NCI-H2227 (cell line): ENCODE results near the gene GREB1.

Experiments
- DNase-seq: peaks from one replicate; lab custom pipeline; 2025; ENCODE audit not compliant: unreplicated experiment; lab: John Stamatoyannopoulos, UW

GREB1 gene

DNA sequence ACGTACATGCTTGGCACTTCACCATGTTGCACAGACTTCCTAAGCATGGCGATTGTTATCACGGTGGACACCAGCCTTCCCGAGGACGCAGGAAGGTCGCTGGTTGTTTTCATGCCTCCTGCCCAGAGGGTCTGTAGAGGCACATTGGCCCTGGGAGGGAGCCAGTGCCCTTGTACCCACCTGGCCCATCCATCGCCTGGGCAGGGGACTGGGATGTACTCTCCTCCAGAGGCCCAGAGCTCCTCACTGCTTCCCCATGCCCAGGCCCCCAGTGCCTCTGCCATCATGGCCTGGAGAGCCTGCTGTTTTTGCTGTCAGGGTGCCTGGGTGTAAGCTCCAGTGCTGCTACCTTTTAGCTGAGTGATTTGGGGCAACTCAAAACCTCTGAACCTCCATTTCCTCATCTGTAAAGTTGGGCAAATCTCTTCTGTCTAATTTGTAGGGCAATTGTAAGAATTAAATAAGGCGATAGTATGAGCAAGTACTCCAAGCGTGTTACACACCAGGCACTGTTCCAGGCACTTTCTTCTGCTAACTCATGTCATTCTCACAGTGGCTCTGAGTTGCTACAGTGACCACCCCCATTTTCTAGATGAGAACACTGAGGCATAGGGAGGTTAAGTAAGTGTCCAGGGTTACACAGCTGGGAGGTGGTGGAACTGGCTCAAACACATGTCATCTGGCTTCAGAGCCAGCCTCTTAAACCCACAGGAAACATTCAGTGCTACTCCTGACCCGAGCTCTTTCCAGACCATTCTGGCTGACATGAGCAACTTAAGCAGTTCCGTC, 45.3 kb downstream of the GREB1 start:
- DNase-seq = no peak

- no peak for DNase-seq
Measured at GRCh38 chr2:11579867-11580659, 46.2 kb downstream of the GREB1 start.

DNA sequence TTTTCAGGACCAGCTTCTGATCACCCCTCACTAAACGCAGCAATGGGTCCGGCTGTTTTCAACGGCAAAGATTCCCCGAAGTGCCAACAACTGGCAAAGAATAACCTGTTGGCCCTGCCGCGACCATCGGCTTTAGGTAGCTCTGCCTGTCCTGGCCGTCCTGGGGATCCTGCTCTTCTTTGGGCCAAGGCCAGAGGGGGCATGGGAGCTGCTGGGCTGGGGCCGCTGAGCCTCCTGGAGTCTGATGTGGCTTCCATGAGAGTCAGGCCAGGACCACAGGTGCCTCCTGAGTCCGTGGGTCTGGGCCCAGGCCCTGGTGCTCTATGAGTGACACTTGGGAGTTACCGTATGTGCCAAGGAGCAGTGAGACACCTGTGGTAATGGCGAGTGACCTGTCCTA, 46.9 kb downstream of the GREB1 start:
- DNase-seq = no peak

- DNase-seq = no peak
Measured at GRCh38 chr2:11581124-11581796, 47.4 kb downstream of the GREB1 start.

GRCh38 chr2:11581797-11582611, 48.2 kb downstream of the GREB1 start:
- DNase-seq = no peak

GRCh38 chr2:11582612-11582861, 48.7 kb downstream of the GREB1 start:
- no peak for DNase-seq

DNA sequence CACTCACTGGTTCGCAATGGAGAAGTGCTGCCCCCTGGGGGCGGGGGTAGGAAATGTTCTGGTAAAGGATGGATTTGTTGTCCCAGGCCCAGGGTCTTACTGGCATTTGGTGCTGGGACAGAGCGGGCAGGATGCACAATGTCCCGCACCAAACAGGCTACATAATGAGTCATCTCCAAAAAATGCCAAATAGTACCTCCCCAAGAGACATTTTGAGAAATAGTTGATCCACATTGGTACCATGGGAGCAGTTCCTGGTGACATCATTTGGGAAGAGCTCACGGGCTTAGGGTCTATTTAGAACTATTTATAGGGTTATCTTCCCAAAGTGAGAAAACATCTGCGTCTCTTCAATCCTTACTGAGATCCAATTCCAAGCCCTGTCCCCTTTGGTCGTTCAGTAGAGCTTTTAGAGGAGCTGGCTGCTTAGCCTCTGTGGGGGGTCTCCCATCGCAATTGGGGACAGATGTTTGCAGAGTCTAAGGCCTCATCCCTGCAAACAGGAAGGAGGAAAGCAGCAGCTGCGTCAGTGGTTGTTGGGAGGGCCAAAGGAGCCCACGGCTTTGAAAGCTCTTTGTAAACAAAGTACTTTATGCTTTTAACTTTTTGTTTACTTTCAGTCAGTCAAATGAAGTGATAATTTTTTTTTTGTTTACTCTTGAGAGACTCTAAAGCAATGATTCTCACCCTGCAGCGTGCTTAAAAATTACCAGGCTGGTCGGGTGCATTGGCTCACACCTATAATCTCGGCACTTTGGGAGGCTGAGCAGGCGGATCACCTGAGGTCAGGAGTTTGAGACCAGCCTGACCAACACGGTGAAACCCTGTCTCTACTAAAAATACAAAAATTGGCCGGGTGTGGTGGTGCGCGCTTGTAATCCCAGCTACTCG, 49.3 kb downstream of the GREB1 start:
- DNase-seq = peak; percentile 58

DNA sequence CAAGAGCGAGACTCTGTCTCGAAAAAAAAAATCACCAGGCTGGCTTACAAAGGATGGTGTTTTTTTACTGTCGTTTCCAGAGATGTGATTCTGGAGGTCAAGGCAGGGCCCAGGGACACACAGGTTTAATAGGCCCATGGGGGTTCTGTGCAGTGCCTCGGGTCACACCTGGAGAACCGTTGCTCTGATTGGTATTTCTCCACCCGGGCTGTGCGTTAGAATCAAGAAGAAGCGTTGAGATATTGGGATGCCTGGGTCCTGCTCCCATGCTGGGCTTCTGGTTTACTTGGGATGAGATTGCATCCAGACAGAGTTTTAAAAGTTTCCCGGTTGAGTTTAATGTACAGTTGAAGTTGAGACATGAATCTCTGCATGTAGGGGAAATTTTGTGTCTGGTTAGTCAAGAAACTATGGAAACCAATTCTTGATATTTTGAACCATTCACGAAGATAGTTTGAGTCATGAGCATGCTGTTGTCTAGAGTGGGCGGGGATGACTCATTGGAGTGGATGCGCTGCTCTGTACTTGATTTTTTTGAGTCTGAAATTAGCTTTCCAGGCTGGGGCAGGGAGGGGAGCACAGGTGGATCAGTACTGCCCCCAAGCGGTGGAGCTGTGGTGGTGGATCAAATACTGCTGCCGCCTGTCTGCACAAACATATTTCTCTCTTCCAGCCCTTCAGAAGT, 50.1 kb downstream of the GREB1 start:
- DNase-seq = peak; percentile 83

DNA sequence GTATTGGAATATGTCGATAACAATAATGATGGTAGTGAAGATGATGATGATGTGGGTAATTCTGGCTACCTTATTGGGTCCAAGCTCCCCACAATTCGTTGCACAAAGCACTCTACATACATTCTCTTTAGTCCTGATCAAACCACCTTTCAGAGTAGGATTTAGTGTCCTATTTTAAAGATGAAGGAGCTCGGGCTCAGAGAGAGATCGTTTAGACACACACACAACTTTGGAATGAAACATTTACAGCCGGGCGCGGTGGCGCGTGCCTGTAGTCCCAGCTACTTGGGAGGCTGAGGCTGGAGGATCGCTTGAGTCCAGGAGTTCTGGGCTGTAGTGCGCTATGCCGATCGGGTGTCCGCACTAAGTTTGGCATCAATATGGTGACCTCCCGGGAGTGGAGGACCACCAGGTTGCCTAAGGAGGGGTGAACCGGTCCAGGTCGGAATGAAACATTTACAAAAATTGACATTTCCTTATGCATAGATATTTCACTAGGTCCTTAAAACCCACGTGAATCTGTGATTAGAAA, 50.7 kb downstream of the GREB1 start:
- no peak for DNase-seq

DNA sequence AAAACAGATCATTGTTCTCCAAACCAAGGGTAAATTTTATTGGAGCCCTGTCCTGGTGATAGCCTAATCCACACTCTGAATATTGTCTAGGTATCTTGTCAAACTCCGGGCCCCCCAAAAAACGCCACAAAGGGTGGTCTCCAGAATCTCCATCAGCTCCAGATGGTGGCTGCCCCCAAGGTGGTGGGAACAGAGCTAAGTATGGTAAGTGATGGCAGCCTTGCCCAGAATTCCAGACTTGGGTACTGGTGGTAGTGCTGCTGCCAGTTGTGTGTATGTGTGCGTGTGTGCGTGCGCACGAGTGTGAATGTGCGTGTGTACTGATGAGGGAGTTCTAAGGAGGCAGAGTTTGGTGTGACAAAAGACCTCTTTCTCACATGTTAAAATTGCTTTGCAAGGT, 51.2 kb downstream of the GREB1 start:
- no peak for DNase-seq

GRCh38 chr2:11588228-11589110, 54.6 kb downstream of the GREB1 start:
- DNase-seq = no peak

DNA sequence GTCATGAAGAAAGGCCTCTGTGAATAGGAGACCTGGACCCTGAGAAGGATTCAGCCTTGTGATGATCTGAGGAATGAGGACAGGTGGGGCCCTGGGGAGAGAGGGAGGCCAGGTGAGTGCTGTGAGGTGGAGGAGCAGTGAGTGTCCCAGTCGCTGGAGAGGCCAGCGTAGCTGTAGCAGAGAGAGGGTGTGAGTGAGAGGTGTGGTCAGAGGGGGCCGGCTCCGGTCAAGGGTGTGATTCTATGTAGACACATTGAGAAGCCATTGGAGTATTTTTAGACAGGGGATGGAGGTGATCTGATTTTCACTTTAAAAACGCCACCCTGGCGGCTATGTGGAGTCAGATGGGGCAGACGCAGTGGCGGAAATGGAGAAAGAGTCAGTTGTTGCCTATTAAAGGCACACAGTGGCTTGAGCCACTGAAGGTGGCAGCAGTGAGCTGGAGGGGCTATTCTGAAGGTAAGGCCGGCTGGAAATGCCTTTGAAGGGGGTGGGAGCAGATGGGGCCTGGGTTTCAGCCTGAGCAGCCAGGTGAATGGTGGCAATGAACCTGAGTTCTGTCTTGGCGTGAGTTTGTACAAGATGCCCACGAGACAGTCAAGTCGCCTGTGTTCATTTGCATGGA, 55.6 kb downstream of the GREB1 start:
- no peak for DNase-seq

DNA sequence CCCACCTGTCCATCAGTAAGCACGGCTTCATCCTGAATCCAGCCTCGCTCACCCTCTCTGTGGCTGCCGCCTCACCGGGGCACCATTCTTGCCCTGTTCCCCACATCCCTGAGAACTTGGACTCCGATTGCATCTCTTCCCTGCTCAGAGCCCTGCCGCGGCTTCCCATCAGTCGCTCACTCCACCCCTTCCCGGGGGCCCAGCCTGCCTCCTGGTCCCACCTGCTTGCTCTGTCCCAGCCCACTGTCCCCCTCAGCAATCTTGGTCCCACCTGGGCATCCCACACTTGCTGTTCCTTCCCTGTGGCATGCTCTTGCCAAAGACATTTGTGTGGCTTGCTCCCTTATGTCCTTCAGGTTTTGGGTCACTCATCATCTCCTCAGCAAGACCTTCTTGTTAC, 56.3 kb downstream of the GREB1 start:
- no peak for DNase-seq

GRCh38 chr2:11591091-11591490, 57.2 kb downstream of the GREB1 start:
- DNase-seq = no peak

DNA sequence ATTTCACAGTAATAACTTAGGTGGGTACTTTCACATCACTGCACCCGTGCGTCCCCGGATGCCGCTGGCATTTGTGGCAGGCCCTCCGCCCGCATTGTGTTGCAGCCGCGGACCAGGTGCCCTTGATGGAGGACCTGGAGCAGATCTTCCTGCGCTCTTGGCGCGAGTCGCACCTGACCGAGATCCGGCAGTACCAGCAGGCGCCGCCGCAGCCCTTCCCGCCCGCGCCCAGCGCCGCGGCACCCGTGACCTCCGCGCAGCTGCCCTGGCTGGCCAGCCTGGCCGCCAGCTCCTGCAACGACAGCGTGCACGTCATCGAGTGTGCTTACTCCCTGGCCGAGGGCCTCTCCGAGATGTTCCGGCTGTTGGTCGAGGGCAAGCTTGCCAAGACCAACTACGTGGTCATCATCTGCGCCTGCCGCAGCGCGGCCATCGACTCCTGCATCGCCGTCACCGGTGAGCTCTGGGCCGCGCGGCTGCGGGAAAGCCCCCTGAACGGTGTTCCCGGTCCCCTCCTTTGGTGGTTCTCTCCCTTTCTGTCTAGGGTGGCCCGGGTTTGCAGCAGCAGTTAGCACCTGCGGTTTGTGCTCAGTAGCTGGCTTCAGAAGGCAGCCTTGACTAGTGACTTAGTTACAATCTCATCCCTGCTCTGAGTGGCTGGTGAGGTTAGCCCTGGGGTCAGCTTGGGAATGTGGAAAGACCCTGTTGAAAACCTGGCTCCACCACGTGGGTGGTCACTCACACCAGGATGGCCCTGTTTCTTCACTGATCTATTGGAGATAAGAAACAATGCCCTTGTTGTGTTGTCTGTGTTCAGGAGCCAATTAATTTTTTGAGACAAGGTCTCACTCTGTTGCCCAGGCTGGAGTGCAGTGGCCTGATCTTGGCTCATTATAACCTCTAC, 59.1 kb downstream of the GREB1 start:
- no peak for DNase-seq

GRCh38 chr2:11596801-11597200, 63.0 kb downstream of the GREB1 start:
- DNase-seq = no peak
